WI38 (cell line): ENCODE data around the gene IQCK.
A peak's percentile ranks its signal among the peaks of the same experiment; 100 is the strongest.

Source experiments
- H3K4me3 ChIP-seq: 2 replicates; pipeline ENCODE4 v1.5.1; 2011; ENCODE audit warnings: low read depth, mild to moderate bottlenecking, control low read depth, low read length
- CTCF ChIP-seq: IDR thresholded peaks from 2 replicates; pipeline ENCODE4 v1.5.1; 2012; ENCODE audit warnings: low read depth, mild to moderate bottlenecking, control low read depth, low read length

IQCK gene

GRCh38 chr16:19899605-19899955, 181.5 kb downstream of the IQCK start:
- no peak for TF ChIP-seq CTCF
- no peak overlapping the region for H3K4me3 ChIP-seq

GRCh38 chr16:19901164-19901563, 183.1 kb downstream of the IQCK start:
- H3K4me3 ChIP-seq, result no peak overlapping the region
- TF ChIP-seq CTCF, result no peak

GRCh38 chr16:19907161-19907992, 189.3 kb downstream of the IQCK start:
- peak overlapping the region; percentile 5; the same call in 1 of the 2 replicates for H3K4me3 ChIP-seq
- peak; percentile 97 for TF ChIP-seq CTCF
